Esophagus muscularis mucosa (tissue), 3 donors: Measurements from ENCODE around the gene KCNK16.

ENCODE experiments used
- POLR2A ChIP-seq: fragments of 450-650 bp; IDR thresholded peaks from one replicate; pipeline ENCODE4 v1.6.1; 2017; ENCODE audit warnings: antibody characterized with exemption, moderate library complexity, mild to moderate bottlenecking, low read depth
- TF ChIP-seq, protein P1 (sequence below), 3 experiments: fragments of 200-600 bp in 2 of 3; fragments of 450-650 bp in 1 of 3; sonication (generic) in 2 of 3; IDR thresholded peaks; one replicate each; pipeline ENCODE4 v1.5.1; 2017 to 2019; ENCODE audit warnings: antibody characterized with exemption in 3 of 3, mild to moderate bottlenecking in 2 of 3, moderate library complexity in 1 of 3

DNA sequence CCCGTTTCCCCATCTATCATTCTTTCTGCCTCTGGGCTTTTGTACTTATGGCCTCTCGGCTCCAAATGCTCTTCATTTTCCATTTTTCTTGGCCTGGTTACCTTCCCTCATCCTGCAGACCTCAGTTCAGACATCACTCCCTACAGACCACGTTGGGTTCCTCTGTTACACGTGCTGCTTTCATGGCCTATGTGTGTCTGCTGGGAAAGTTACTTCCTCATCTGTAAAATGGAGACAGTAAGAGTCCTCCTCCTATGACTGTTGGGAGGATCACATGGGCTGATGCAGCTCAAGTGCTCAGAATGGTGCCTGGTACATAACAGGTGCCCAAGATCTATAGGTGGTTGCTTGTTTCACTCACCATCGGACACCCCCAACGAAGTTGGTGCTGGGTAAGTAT is 21.8 kb downstream of the KCNK16 start:
- TF ChIP-seq, protein P1, sequence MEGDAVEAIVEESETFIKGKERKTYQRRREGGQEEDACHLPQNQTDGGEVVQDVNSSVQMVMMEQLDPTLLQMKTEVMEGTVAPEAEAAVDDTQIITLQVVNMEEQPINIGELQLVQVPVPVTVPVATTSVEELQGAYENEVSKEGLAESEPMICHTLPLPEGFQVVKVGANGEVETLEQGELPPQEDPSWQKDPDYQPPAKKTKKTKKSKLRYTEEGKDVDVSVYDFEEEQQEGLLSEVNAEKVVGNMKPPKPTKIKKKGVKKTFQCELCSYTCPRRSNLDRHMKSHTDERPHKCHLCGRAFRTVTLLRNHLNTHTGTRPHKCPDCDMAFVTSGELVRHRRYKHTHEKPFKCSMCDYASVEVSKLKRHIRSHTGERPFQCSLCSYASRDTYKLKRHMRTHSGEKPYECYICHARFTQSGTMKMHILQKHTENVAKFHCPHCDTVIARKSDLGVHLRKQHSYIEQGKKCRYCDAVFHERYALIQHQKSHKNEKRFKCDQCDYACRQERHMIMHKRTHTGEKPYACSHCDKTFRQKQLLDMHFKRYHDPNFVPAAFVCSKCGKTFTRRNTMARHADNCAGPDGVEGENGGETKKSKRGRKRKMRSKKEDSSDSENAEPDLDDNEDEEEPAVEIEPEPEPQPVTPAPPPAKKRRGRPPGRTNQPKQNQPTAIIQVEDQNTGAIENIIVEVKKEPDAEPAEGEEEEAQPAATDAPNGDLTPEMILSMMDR (IDR thresholded peaks at IDR 0.05), result no peak
- TF ChIP-seq POLR2A, result no peak
